Mucosa of rectum (tissue), 2 donors: ENCODE measurements around the gene ANGEL1.
A peak's percentile ranks its signal among the peaks of the same experiment; 100 is the strongest.

Source experiments
- H3K27ac ChIP-seq, 2 donors: one replicate each; pipeline ENCODE4 v1.7.0; 2013; ENCODE audit warnings: inconsistent platforms in 2 of 2, low read depth in 2 of 2, low read length in 2 of 2
- H3K27me3 ChIP-seq, 2 donors: one replicate each; pipeline ENCODE4 v1.7.0; 2013; ENCODE audit warnings: low read length in 2 of 2; ENCODE audit not compliant: control insufficient read depth in 2 of 2, insufficient read depth in 2 of 2
- H3K36me3 ChIP-seq, 2 donors: one replicate each; pipeline ENCODE4 v1.7.0; 2013; ENCODE audit warnings: low read length in 2 of 2; ENCODE audit not compliant: control insufficient read depth in 2 of 2, insufficient read depth in 2 of 2
- H3K4me1 ChIP-seq, 2 donors: one replicate each; pipeline ENCODE4 v1.7.0; 2013; ENCODE audit warnings: low read length in 2 of 2, mild to moderate bottlenecking in 1 of 2; ENCODE audit not compliant: control insufficient read depth in 2 of 2, insufficient read depth in 2 of 2
- H3K4me3 ChIP-seq, 2 donors: one replicate each; pipeline ENCODE4 v1.7.0; 2013; ENCODE audit warnings: low read length in 2 of 2
- H3K9ac ChIP-seq, 2 donors: one replicate each; pipeline ENCODE4 v1.7.0; 2013; ENCODE audit warnings: low read length in 2 of 2, low read depth in 1 of 2, mild to moderate bottlenecking in 1 of 2
- H3K9me3 ChIP-seq, 2 donors: one replicate each; pipeline ENCODE4 v1.7.0; 2013; ENCODE audit warnings: low read length in 2 of 2; ENCODE audit not compliant: control insufficient read depth in 2 of 2
- donor health status: healthy.
- donor health status: Normal muscosa, but diverticular disease.

The ANGEL1 gene

DNA sequence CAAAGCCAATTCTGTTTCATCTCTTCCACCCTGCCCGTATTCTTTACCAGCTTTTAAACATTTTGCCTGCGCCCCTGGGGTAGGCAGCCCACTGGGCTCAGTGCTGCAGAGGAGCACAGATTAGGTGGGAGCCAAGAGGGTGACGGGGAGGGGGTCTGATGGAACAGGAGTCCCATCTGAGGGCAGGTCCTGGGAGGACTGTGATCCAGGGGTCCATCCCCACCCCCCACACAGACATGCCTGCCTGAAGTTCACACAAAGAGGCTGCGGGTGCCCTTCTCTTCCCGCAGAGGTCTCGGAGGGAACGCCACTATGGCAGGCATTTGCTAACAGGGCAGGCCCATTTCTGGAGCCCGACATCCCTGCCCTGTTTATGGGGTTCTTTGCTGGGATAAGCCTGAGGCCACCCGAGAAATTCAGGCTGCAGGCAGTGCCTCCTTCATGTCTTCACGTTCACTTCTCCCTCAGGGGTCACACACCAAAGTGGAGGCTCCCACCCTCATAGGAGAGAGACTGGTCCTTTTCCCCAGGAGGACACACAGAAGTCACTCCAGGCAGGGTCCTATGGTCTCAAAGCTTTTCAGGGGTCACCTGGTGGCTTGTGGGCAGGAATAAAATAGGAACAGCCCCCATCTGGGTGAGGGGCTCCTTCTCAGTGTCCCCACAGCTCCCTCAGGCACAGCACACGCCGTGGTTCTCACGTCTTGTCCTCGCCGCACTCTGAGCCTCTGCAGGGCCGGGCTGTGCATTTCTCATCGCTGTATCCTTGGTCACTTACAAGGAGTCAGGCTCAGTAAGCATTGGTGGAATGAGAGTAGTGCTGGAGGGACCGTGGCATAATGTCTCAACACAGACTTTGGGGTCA lies 38.5 kb downstream of the ANGEL1 start:
- Histone ChIP-seq H3K4me3 (no peak overlapping the region), H3K27ac (peak overlapping the region in 1 of 2 donors; percentile 52), H3K4me1 (peaks cover 4 to 10% of the 10 kb centered on the region in 2 donors), H3K27me3 (no peaks in the 10 kb centered on the region), H3K9me3 (no peaks in the 10 kb centered on the region), H3K36me3 (no peaks in the 10 kb centered on the region), H3K9ac (no peak overlapping the region)

DNA sequence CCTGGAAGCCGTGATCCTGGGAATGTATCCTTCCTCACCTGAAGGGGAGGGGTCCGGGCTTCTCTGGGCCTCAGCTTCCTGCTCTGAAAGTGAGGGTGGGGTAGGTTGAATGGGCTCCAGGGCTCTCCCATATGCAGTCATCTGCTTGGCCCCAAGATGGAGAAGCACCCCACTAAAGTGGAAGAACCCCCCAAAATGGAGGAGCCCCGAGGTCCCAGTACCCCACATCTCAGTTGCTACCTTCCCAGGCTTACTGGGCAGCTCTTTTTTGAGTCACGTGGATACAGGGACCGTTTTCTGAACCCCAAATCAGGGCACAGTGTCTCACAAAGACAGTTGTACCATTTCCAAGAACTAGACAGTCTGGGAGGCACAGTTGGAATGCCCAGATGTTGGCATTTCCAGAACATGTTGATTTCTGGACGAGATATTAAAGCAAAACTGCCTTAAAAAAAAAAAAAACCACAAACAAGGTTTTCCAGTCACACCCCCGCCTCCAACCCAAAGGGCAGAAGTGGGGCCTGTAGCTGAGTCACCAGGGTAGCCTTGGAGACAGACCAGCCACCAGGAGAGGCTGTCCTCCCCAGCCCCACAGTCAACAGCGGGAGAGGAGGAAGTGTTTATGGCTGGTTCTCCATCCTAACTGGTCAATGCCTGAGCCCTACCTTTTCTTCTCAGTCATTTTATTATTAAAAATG lies 39.3 kb downstream of the ANGEL1 start:
- Histone ChIP-seq H3K36me3 (no peaks in the 10 kb centered on the region), H3K9ac (peak overlapping the region in 1 of 2 donors; percentile 14), H3K9me3 (no peaks in the 10 kb centered on the region), H3K27ac (peak overlapping the region in 1 of 2 donors; percentile 71), H3K27me3 (no peaks in the 10 kb centered on the region), H3K4me3 (no peak overlapping the region), H3K4me1 (peaks cover 5 to 10% of the 10 kb centered on the region in 2 donors)

DNA sequence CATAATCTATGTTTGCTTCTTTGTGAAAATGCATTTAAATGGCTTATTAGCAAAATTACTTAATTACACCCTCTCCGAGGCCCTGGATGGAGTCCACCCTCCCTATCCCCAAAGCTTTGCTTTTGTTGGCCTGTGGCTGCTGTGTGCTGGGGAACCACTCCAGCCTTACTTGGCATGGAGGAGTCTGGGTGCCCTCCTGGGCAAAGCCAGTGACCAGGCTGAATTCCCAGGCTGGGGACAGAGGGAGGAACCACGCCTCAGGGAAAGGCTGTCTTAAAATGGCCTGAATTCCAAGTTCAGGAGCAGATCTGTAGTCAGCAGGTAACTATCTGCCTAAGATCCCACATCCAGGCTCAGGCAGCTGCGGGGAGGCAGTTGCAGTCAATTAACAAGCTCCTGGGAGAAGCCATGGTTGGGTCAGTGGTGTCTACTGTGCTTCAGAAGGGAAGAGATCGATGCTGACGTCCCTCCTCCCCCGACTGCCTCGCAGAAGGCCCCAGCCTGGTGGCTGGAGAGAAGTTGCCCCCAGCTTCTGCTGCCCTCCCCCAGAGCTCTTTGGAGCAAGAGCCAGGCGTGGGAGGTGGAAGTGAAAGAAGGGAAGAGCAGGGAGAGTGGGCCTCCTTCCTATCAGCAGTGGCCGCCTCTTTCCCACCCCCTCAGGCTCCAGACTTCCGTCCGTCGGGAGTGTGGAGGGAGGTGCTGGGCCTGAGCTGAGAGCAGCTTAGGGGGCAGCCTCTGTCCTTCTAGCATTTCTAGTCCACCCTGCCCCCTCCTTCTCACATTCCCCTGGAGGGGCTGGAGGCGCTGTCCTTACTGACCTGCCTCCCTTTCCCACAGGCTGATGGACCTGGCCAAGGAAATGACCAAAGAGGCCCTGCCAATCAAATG lies 40.1 kb downstream of the ANGEL1 start:
- Histone ChIP-seq H3K9me3 (no peaks in the 10 kb centered on the region), H3K9ac (no peak overlapping the region), H3K4me3 (no peak overlapping the region), H3K36me3 (no peaks in the 10 kb centered on the region), H3K4me1 (peaks cover 5 to 10% of the 10 kb centered on the region in 2 donors), H3K27me3 (no peaks in the 10 kb centered on the region), H3K27ac (peak overlapping the region; percentile 34 to 71)

DNA sequence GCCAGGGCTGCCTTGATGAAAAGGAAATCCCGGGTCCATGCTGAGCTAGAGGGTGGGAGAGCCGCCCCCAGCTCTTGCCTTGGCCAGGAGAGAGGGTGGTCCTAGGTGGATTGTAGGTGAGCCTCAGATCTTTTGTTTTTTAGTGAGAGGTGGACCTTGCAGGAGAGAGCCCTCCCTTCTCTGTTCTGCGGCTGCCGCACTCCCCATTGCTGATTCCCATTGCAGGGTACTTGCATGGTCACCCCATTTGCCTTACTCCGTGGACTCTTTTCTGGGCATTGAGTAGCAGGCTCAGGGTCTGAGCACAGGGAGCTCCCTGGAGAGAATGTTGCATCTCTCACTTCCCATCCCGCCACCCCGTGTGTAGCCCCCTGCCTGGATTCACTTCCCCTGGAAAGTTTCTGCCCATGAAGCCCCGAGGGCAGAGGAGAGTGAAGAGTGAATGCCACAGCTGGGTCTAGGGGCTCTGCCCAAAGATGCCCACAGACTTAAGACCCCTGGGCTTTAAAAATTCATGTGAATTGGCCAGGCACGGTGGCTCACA lies 41.2 kb downstream of the ANGEL1 start:
- Histone ChIP-seq H3K36me3 (no peaks in the 10 kb centered on the region), H3K27me3 (no peaks in the 10 kb centered on the region), H3K4me3 (no peak overlapping the region), H3K27ac (no peak overlapping the region), H3K4me1 (peaks cover 5 to 10% of the 10 kb centered on the region in 2 donors), H3K9me3 (no peaks in the 10 kb centered on the region), H3K9ac (no peak overlapping the region)

DNA sequence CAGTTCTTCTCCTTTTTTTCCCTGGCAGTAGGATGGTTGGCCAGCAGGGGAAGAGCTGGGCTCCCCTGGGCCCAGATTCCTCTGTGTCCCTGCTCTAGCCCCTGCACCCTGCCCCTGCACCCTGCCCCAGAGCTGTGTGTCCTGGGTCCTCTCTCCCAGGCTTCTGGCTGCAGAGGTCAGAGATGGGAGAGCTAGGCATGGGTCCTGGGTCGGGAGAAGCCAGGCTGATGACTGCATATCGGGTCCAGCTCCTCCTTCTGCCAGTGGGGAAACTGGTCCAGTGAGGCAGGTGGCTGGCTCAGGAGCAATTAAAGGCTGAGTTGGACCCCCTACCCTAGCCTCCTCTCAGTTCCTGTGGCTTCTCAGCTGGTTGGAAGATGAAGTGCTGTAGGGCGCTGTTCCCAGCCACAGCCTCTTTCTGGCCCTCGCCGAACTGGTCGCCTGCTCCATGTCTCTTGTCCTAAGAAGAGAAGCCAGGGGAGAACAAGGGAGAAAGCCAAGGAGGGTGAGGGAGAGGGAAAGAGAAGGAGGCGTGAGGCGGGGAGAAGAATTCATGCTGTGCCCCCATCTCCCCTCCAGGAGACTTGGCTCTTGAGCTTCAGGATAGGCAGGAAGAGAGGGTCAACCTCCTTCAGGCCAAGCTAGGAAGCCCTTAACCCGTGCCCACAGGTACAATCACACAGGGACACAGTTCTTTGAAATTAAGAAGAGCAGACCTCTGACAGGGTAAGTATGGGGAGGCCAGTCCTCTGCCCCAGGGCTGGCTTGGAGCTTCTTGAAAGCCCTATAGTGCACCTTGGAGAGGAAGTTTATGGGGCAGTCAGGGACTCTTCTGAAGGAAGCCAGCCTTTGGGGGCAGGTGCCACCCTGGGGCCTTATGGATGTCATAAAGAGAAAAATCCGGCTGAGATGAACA lies 41.9 kb downstream of the ANGEL1 start:
- Histone ChIP-seq H3K27ac (no peak overlapping the region), H3K9ac (no peak overlapping the region)

DNA sequence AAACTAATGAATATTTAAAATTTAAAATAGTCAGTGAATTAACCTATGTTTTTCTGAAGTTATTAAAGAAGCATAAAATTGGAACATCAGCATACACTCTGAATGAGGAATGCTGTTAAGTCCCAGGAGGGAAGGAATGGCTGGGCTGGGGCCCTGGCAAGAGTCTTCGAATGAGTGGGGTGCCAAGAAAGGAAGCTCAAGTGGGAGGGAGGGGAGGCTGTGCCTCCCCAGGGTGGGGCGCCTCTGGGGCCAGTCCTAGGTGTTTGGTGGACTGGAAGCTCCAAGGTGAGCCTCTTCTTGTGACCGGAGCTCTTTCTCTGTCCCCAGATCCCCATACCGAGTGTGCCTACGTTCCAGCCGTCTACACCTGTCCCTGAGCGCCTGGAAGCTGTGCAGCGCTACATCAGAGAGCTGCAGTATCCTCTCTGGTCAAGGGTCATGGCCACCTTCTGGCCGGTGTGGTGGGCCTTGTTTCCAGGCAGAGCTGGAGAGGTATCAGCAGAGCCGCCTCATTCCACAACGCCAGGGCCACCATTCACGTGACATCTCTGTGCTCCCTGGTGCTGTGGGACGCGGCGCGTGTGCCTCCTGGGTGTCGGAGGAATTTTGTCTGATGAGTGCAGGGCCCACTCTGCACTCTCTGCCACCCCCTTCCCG lies 42.9 kb downstream of the ANGEL1 start:
- no peak overlapping the region for H3K9ac ChIP-seq
- H3K4me3 ChIP-seq = no peak overlapping the region
- H3K4me1 ChIP-seq = peaks cover 5 to 10% of the 10 kb centered on the region in 2 donors
- H3K36me3 ChIP-seq = no peaks in the 10 kb centered on the region
- no peaks in the 10 kb centered on the region for H3K9me3 ChIP-seq
- no peak overlapping the region for H3K27ac ChIP-seq
- H3K27me3 ChIP-seq = no peaks in the 10 kb centered on the region

More for the DNA sequence above, 41.9 kb downstream of the ANGEL1 start:
- H3K36me3 ChIP-seq = no peaks in the 10 kb centered on the region
- peaks cover 5 to 10% of the 10 kb centered on the region in 2 donors for H3K4me1 ChIP-seq
- H3K27me3 ChIP-seq = no peaks in the 10 kb centered on the region
- H3K4me3 ChIP-seq = no peak overlapping the region
- no peaks in the 10 kb centered on the region for H3K9me3 ChIP-seq

DNA sequence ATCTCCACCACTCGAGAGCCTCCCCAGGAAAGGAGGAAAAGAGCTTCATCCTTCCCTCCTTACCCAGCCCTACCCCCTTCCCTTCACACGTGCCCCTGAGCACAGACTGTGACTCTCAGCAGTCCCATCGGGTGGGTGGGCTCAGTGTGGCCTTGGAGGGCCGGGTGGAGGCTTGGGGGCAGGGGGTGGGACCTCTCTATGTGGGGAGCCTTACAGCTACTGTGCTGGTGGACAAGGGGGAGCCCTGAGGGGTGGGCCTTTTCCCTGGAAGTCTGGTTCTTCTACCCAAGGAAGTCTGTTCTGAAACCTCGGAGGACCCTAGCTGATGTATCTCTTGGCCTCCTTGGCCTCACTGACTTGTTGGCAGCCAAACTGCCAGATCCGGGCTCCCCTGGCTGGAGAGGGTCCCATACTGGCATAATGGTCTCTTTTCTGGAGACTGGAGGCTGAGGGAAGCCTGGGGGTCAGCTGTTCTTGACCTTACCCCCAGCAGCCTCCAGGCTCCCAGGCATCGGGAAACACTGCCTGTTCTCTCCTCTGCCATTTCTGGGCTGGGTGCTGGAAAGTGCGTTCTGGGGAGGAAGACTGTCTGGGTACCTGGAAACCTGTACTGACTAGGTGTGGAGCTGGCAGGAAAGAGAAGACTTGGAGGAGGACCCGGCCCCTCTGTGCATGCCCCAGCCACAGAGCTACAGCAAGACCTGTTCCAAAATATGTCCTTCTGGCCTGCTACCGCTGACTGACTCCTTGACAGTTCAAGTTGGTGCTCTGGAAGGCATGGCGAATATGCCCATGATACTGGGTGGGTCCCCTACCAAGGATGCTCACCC lies 43.8 kb downstream of the ANGEL1 start:
- H3K27me3 ChIP-seq = peaks cover 0 to under 1% of the 10 kb centered on the region in 2 donors
- H3K9me3 ChIP-seq = no peaks in the 10 kb centered on the region
- H3K36me3 ChIP-seq = no peaks in the 10 kb centered on the region
- no peak overlapping the region for H3K4me3 ChIP-seq
- H3K27ac ChIP-seq = peak overlapping the region; percentile 23 to 32
- H3K4me1 ChIP-seq = peaks cover 5 to 8% of the 10 kb centered on the region in 2 donors
- H3K9ac ChIP-seq = no peak overlapping the region
